HepG2 (cell line): ENCODE results near the gene DNAAF3. TPM values are rescaled to one million over a fixed set of nuclear protein-coding genes. Genes with fewer than 3 reads are reported as not detected.

Source experiments
- ATF7 ChIP-seq, 2 experiments: fragments of 450-650 bp in 1 of 2; sonication (generic) in 1 of 2; formaldehyde crosslinking in 1 of 2; IDR thresholded peaks; 2 replicates each; pipeline versions ENCODE4 v1.4.0 to v1.6.1; 2016 to 2020; ENCODE audit warnings: antibody characterized with exemption in 1 of 2, mild to moderate bottlenecking in 1 of 2, missing genetic modification reagents in 1 of 2
- FOXP1 ChIP-seq, 2 experiments: fragments of 450-650 bp in 1 of 2; IDR thresholded peaks; 2 replicates each; pipeline ENCODE4 v1.6.1; 2017 to 2018; ENCODE audit warnings: antibody characterized with exemption in 1 of 2
- HBP1 ChIP-seq: IDR thresholded peaks from 2 replicates; pipeline ENCODE4 v1.6.1; 2016; ENCODE audit warnings: low read depth, control low read depth
- NFAT5 ChIP-seq: sonication (generic); formaldehyde crosslinking; IDR thresholded peaks from 2 replicates; pipeline ENCODE4 v1.4.0; 2020; ENCODE audit warnings: missing genetic modification reagents
- NR3C1 ChIP-seq: sonication (generic); formaldehyde crosslinking; IDR thresholded peaks from 2 replicates; pipeline ENCODE4 v1.4.0; 2020; ENCODE audit warnings: missing genetic modification reagents
- RBM22 ChIP-seq: fragments of 200-400 bp; formaldehyde crosslinking; optimal IDR thresholded peaks from 2 replicates; pipeline ENCODE3; 2017; ENCODE audit warnings: mild to moderate bottlenecking, low read length, moderate library complexity
- SIN3B ChIP-seq: fragments of 150-350 bp; IDR thresholded peaks from 2 replicates; pipeline ENCODE4 v1.6.1; 2014; ENCODE audit warnings: low read length
- YY1 ChIP-seq: IDR thresholded peaks from 2 replicates; pipeline ENCODE4 v1.6.1; 2011; ENCODE audit warnings: low read length, low read depth, moderate library complexity, mild to moderate bottlenecking; ENCODE audit not compliant: insufficient read depth, insufficient replicate concordance
- ZC3H13 ChIP-seq: sonication (generic); formaldehyde crosslinking; IDR thresholded peaks from 2 replicates; pipeline ENCODE4 v1.8.1; 2023; ENCODE audit warnings: mild to moderate bottlenecking, missing genetic modification reagents, moderate library complexity
- ZNF292 ChIP-seq: sonication (generic); formaldehyde crosslinking; IDR thresholded peaks from 2 replicates; pipeline ENCODE4 v1.8.1; 2022; ENCODE audit warnings: mild to moderate bottlenecking, low read depth, missing genetic modification reagents, borderline replicate concordance
- ZNF687 ChIP-seq: sonication (generic); formaldehyde crosslinking; IDR thresholded peaks from 2 replicates; pipeline ENCODE4 v1.5.1; 2020; ENCODE audit warnings: mild to moderate bottlenecking, missing genetic modification reagents, moderate library complexity
- ZNF776 ChIP-seq: sonication (generic); formaldehyde crosslinking; IDR thresholded peaks from 2 replicates; pipeline ENCODE4 v1.4.0; 2020; ENCODE audit warnings: mild to moderate bottlenecking, missing genetic modification reagents
- polyA plus RNA-seq, 8 experiments: library from polyadenylated mRNA; depleted of rRNA in 3 of 8; stranded (reverse) in 7 of 8; unstranded in 1 of 8; fragments of >200 nt; fragmentation: Illumina TruSeq in 4 of 8; extraction: Trizol in 4 of 8; gene quantifications; 2 replicates each; pipeline versions ENCODE4 v1.2.1 to v1.2.3, GENCODE V29; 2011 to 2016; ENCODE audit warnings: low read depth in 4 of 8, missing spikeins in 1 of 8, mixed read lengths in 1 of 8; ENCODE audit not compliant: insufficient read depth in 1 of 8
- total RNA-seq, 5 experiments: library from RNA; depleted of rRNA; stranded (reverse); fragments of >200 nt; fragmentation: Illumina TruSeq; extraction: Trizol; gene quantifications; 2 replicates each; pipeline ENCODE4 v1.2.3, GENCODE V29; 2016; ENCODE audit warnings: low read depth in 1 of 5
- TF ChIP-seq, protein P1 (sequence below): sonication (generic); formaldehyde crosslinking; conservative IDR thresholded peaks from 2 replicates; pipeline ENCODE4 v1.5.0; 2020; ENCODE audit warnings: missing genetic modification reagents
- TF ChIP-seq, protein P2 (sequence below): IDR thresholded peaks from 2 replicates; pipeline ENCODE4 v1.6.1; 2016; ENCODE audit warnings: missing compliant biosample characterization, missing genetic modification reagents, borderline replicate concordance

DNAAF3 gene
- total and polyA plus RNA-seq, 2 of the 13 experiments (the other 11 are each of a cell fraction or from before 2014, with no cell fraction given), result 0.30 to 0.40 TPM

GRCh38 chr19:55209693-55210472 lies 43.5 kb upstream of the DNAAF3 start (continued):
- no peak for TF ChIP-seq ATF7 (IDR thresholded peaks at IDR 0.05)
- TF ChIP-seq ATF7 (CRISPR knock-in tag; IDR thresholded peaks at IDR 0.05), result no peak
- no peak for TF ChIP-seq YY1
- TF ChIP-seq, protein P1, sequence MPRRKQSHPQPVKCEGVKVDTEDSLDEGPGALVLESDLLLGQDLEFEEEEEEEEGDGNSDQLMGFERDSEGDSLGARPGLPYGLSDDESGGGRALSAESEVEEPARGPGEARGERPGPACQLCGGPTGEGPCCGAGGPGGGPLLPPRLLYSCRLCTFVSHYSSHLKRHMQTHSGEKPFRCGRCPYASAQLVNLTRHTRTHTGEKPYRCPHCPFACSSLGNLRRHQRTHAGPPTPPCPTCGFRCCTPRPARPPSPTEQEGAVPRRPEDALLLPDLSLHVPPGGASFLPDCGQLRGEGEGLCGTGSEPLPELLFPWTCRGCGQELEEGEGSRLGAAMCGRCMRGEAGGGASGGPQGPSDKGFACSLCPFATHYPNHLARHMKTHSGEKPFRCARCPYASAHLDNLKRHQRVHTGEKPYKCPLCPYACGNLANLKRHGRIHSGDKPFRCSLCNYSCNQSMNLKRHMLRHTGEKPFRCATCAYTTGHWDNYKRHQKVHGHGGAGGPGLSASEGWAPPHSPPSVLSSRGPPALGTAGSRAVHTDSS (CRISPR knock-in tag), result no peak
- TF ChIP-seq ZC3H13, result no peak
- no peak for TF ChIP-seq NFAT5
- no peak for TF ChIP-seq RBM22
- TF ChIP-seq HBP1 (CRISPR knock-in tag), result no peak
- TF ChIP-seq, protein P2, sequence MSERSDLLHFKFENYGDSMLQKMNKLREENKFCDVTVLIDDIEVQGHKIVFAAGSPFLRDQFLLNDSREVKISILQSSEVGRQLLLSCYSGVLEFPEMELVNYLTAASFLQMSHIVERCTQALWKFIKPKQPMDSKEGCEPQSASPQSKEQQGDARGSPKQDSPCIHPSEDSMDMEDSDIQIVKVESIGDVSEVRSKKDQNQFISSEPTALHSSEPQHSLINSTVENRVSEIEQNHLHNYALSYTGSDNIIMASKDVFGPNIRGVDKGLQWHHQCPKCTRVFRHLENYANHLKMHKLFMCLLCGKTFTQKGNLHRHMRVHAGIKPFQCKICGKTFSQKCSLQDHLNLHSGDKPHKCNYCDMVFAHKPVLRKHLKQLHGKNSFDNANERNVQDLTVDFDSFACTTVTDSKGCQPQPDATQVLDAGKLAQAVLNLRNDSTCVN, result no peak
- TF ChIP-seq ZNF776 (CRISPR knock-in tag), result peak; percentile 82
- TF ChIP-seq ZNF687 (CRISPR knock-in tag), result peak; percentile 98
- peak; percentile 48; the same call in 1 of the 2 replicates for TF ChIP-seq ZNF292
- TF ChIP-seq SIN3B, result no peak
- no peak for TF ChIP-seq FOXP1 (IDR thresholded peaks at IDR 0.05)
- TF ChIP-seq FOXP1 (CRISPR knock-in tag; IDR thresholded peaks at IDR 0.05), result peak; percentile 78; the same call in 1 of the 2 replicates
- TF ChIP-seq NR3C1 (CRISPR knock-in tag), result no peak
